ENCODE data around the gene ADGRV1.

DNA sequence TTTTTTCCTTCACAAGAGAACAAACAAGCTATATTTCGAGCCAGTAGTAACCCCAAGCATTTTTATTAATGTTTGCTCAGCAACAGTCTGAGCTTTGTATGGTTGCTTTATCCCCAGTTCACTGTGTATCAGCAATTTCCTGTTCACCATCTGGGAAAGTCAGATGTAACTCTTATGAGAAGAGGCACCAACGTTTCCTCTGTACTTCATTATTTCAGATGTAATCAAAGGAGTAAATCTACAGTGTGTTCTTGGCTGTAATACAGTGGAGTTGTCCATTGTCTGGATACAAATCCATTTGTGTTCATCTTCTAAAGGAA, 484.3 kb downstream of the ADGRV1 start:
- TF ChIP-seq, protein P1, sequence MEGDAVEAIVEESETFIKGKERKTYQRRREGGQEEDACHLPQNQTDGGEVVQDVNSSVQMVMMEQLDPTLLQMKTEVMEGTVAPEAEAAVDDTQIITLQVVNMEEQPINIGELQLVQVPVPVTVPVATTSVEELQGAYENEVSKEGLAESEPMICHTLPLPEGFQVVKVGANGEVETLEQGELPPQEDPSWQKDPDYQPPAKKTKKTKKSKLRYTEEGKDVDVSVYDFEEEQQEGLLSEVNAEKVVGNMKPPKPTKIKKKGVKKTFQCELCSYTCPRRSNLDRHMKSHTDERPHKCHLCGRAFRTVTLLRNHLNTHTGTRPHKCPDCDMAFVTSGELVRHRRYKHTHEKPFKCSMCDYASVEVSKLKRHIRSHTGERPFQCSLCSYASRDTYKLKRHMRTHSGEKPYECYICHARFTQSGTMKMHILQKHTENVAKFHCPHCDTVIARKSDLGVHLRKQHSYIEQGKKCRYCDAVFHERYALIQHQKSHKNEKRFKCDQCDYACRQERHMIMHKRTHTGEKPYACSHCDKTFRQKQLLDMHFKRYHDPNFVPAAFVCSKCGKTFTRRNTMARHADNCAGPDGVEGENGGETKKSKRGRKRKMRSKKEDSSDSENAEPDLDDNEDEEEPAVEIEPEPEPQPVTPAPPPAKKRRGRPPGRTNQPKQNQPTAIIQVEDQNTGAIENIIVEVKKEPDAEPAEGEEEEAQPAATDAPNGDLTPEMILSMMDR (conservative IDR thresholded peaks at IDR 0.05; ENCODE audit: low read length): no peak
- TF ChIP-seq EZH2phosphoT487 (IDR thresholded peaks at IDR 0.05; ENCODE audit: borderline replicate concordance, low read depth, low read length): no peak
